GM12874 (cell line): ENCODE data around the gene SYNPO2L.

Source experiments
- TF ChIP-seq, protein P1 (sequence below): IDR thresholded peaks from 2 replicates; pipeline ENCODE4 v1.5.1; 2011; ENCODE audit warnings: low read depth, mild to moderate bottlenecking, control low read depth, low read length, moderate library complexity; ENCODE audit not compliant: insufficient read depth

The SYNPO2L gene

GRCh38 chr10:73648975-73649829, 6.6 kb downstream of the SYNPO2L start:
- TF ChIP-seq, protein P1, sequence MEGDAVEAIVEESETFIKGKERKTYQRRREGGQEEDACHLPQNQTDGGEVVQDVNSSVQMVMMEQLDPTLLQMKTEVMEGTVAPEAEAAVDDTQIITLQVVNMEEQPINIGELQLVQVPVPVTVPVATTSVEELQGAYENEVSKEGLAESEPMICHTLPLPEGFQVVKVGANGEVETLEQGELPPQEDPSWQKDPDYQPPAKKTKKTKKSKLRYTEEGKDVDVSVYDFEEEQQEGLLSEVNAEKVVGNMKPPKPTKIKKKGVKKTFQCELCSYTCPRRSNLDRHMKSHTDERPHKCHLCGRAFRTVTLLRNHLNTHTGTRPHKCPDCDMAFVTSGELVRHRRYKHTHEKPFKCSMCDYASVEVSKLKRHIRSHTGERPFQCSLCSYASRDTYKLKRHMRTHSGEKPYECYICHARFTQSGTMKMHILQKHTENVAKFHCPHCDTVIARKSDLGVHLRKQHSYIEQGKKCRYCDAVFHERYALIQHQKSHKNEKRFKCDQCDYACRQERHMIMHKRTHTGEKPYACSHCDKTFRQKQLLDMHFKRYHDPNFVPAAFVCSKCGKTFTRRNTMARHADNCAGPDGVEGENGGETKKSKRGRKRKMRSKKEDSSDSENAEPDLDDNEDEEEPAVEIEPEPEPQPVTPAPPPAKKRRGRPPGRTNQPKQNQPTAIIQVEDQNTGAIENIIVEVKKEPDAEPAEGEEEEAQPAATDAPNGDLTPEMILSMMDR: no peak

GRCh38 chr10:73647875-73648651, 7.8 kb downstream of the SYNPO2L start:
- TF ChIP-seq, protein P1: no peak

DNA sequence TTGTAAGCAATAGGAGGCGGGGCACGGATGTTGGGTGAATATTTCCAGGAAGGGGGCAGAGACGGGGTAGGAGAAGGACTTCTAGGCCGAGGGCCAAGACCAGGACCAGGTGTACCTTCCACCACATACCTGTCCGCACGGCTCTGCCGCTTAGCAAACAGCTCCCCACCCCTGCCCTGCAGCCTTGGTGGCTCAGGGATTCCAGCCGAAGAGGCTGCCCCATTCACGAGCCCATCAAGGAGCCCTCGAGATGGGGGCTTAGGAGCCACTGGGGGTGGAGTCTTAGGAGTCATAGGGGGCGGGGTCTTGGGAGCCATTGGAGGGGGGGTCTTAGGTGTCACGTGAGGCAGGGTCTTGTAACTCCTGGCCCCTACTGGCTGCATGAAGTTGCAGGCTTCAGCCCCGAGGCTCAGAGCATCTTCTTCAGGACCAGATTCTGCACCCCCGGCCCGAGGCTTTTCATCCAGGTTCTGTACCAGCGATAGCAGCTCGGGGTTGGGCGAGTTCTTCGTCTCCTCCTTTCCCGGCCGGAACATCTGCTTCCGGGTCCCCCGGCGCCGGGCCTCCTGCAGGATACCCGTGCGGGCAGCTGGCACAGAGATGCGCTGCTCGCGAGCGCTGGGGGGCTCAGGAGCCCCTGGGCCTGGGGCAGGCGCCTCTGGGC, 8.5 kb downstream of the SYNPO2L start:
- TF ChIP-seq, protein P1: no peak

DNA sequence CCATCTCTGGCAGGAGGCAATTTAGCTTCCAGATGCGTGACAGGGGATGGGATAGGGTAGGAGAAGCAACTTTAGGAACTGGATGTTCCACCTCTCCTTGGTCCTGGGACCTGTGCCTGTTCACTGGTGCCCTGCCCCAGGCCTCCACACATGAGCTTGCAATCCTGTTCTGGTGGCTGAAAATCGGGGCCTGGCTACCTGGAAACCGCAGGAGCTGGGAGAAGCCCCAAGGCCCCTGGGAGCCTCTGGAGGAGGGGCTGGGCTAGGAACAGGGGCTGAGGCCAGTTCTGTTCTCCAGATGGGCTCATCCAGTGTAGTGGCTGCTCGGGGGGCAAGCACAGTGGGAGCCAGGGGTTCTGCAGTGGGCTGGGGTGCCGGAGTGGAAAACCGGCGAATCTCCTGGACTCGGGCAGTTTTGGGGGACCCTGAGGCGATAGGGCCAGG, 9.2 kb downstream of the SYNPO2L start:
- TF ChIP-seq, protein P1: no peak

DNA sequence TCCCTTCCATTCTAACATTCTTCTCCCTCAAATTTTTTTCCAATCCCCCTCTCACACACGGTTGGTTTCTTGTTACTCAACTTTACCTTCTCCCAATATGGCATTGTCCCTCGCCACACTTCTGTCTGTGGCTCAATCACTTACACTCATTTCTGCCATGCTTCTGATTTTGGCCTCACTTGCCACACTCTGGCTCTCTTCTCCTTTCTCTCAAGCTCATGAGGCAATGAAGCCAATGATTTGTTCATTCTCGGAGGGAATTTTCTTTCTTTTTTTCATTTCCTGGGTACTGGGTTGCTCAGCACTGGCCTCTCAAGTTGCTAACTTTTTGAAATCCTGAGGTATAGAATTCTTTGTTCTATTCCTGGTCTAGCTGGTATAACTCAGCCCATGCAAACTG, 10.6 kb downstream of the SYNPO2L start:
- TF ChIP-seq, protein P1: no peak

DNA sequence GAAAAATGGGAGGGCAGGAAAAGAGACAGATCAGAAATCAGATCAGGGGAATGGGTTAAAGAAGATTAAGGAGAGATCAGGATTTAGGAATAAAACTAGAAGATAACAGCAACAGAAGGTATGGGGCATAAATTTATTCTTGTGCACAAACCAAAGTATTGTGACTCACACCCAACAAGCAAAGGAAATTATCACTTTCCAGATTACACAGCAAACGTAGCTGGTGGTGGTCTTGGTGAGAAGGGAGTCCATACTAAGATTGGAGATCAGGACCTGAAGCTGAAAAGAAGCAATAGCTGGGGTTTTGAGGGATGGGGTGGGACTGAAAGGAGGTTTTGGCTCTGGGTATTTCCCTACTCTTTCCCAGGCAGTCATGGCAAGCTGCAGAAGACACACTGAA, 11.1 kb downstream of the SYNPO2L start:
- TF ChIP-seq, protein P1: no peak
